Measurements from ENCODE around the gene SUN2. TPM values are rescaled to one million over a fixed set of nuclear protein-coding genes. Genes with fewer than 3 reads are reported as not detected.

The SUN2 gene
- polyA plus RNA-seq, 1 donor from 2014 or later = 172 TPM

DNA sequence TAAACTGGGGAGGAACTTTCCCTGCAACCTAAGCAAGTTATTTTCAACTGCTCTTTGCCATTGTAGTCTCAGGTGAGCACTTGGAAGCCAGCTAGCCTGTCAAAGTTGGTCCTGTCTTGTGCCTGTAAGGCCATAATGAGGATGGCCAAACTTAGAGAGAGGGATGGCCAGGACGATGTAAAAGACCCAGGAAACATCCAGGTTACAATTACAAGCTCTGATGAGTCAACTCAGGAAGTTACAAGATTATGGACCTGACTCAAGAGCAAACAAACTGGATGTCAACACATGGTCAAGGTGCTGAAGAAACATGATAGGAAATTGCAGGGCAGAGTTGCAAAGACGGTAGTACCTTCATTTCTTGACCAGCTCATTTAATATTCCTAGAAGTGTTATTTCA lies 48.5 kb downstream of the SUN2 start:
- H3K79me2 ChIP-seq (replicated peaks; ENCODE audit: insufficient read depth, low read length) = peaks cover 51% of the 10 kb centered on the region
- H3K27ac ChIP-seq (ENCODE audit: low read length) = no peak overlapping the region
- no peaks in the 10 kb centered on the region for H3K9me2 ChIP-seq (ENCODE audit: insufficient read depth, low read length)
- no peak overlapping the region for H3K9ac ChIP-seq (ENCODE audit: low read length)
- peak overlapping the region; percentile 98 for H3K4me3 ChIP-seq (ENCODE audit: low read length)
- H3K9me3 ChIP-seq (ENCODE audit: low read length) = no peaks in the 10 kb centered on the region
- no peak overlapping the region for H2AFZ ChIP-seq (ENCODE audit: low read depth, low read length)
- TF ChIP-seq SMC3 (conservative IDR thresholded peaks at IDR 0.05; ENCODE audit: poor library complexity) (no peak), EP300 (conservative IDR thresholded peaks at IDR 0.05; ENCODE audit: poor library complexity, severe bottlenecking) (no peak), MXI1 (conservative IDR thresholded peaks at IDR 0.05; ENCODE audit: poor library complexity, severe bottlenecking) (no peak), TAF1 (IDR thresholded peaks at IDR 0.05; ENCODE audit: low read depth) (no peak)
- TF ChIP-seq, protein P1, sequence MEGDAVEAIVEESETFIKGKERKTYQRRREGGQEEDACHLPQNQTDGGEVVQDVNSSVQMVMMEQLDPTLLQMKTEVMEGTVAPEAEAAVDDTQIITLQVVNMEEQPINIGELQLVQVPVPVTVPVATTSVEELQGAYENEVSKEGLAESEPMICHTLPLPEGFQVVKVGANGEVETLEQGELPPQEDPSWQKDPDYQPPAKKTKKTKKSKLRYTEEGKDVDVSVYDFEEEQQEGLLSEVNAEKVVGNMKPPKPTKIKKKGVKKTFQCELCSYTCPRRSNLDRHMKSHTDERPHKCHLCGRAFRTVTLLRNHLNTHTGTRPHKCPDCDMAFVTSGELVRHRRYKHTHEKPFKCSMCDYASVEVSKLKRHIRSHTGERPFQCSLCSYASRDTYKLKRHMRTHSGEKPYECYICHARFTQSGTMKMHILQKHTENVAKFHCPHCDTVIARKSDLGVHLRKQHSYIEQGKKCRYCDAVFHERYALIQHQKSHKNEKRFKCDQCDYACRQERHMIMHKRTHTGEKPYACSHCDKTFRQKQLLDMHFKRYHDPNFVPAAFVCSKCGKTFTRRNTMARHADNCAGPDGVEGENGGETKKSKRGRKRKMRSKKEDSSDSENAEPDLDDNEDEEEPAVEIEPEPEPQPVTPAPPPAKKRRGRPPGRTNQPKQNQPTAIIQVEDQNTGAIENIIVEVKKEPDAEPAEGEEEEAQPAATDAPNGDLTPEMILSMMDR (IDR thresholded peaks at IDR 0.05; ENCODE audit: poor library complexity, severe bottlenecking) = no peak
- no peaks in the 10 kb centered on the region for H3K36me3 ChIP-seq (ENCODE audit: insufficient read depth, low read length)
- no peaks in the 10 kb centered on the region for H3K27me3 ChIP-seq (ENCODE audit: insufficient read depth, low read depth, low read length)
- no peaks in the 10 kb centered on the region for H4K20me1 ChIP-seq (ENCODE audit: insufficient read depth)
- H3K4me2 ChIP-seq (ENCODE audit: low read length) = peak overlapping the region; percentile 57
- H3F3A ChIP-seq (ENCODE audit: insufficient read depth, low read length, poor library complexity, severe bottlenecking) = no peaks in the 10 kb centered on the region

GRCh38 chr22:38706901-38707195 lies 49.0 kb downstream of the SUN2 start:
- TF ChIP-seq, protein P1 (IDR thresholded peaks at IDR 0.05; ENCODE audit: poor library complexity, severe bottlenecking) = no peak
- TF ChIP-seq RAD21 (conservative IDR thresholded peaks at IDR 0.05) = no peak
- TF ChIP-seq EZH2 (IDR thresholded peaks at IDR 0.05; ENCODE audit: borderline replicate concordance, insufficient read depth, low read length, poor library complexity, severe bottlenecking) = no peak
- no peak for TF ChIP-seq MXI1 (conservative IDR thresholded peaks at IDR 0.05; ENCODE audit: poor library complexity, severe bottlenecking)
- no peak for TF ChIP-seq POLR2AphosphoS5 (IDR thresholded peaks at IDR 0.05)
- TF ChIP-seq REST (IDR thresholded peaks at IDR 0.05; ENCODE audit: borderline replicate concordance) = no peak
- no peak for TF ChIP-seq SMC3 (conservative IDR thresholded peaks at IDR 0.05; ENCODE audit: poor library complexity)
- TF ChIP-seq TAF1 (IDR thresholded peaks at IDR 0.05; ENCODE audit: low read depth) = no peak
- TF ChIP-seq EP300 (conservative IDR thresholded peaks at IDR 0.05; ENCODE audit: poor library complexity, severe bottlenecking) = no peak
- H3K4me3 ChIP-seq (ENCODE audit: low read length) = peak overlapping the region; percentile 98
- no peak overlapping the region for H2AFZ ChIP-seq (ENCODE audit: low read depth, low read length)
- no peaks in the 10 kb centered on the region for H3F3A ChIP-seq (ENCODE audit: insufficient read depth, low read length, poor library complexity, severe bottlenecking)
- H3K27ac ChIP-seq (ENCODE audit: low read length) = peak overlapping the region; percentile 74
- no peaks in the 10 kb centered on the region for H3K27me3 ChIP-seq (ENCODE audit: insufficient read depth, low read depth, low read length)
- H3K9me2 ChIP-seq (ENCODE audit: insufficient read depth, low read length) = no peaks in the 10 kb centered on the region
- no peaks in the 10 kb centered on the region for H3K9me3 ChIP-seq (ENCODE audit: low read length)
- H3K9ac ChIP-seq (ENCODE audit: low read length) = peak overlapping the region; percentile 88
- H3K4me2 ChIP-seq (ENCODE audit: low read length) = peak overlapping the region; percentile 57
- H4K20me1 ChIP-seq (ENCODE audit: insufficient read depth) = no peaks in the 10 kb centered on the region
- no peaks in the 10 kb centered on the region for H3K36me3 ChIP-seq (ENCODE audit: insufficient read depth, low read length)
- peaks cover 47% of the 10 kb centered on the region for H3K79me2 ChIP-seq (replicated peaks; ENCODE audit: insufficient read depth, low read length)

Data from neural cell (in vitro differentiated cells).